Esophagus muscularis mucosa (tissue), 4 donors: Measurements from ENCODE around the gene DCPS. TPM values are rescaled to one million over a fixed set of nuclear protein-coding genes. Genes with fewer than 3 reads are reported as not detected.

ENCODE experiments used
- DNase-seq: peaks from one replicate; pipeline ENCODE4 v3.0.0-alpha.2; 2017; ENCODE audit errors: extremely low spot score
- H3K27ac ChIP-seq, 4 donors: fragments of 200-600 bp; sonication (generic); replicated peaks in 1 of 4; 1 replicate in 3 of 4; 2 replicates in 1 of 4; pipeline ENCODE4 v1.5.1; 2016 to 2019; ENCODE audit warnings: mild to moderate bottlenecking in 1 of 4
- H3K27me3 ChIP-seq, 4 donors: fragments of 200-600 bp; sonication (generic); one replicate each; pipeline versions ENCODE4 v1.5.1 to v1.6.0; 2016 to 2019
- H3K36me3 ChIP-seq, 4 donors: fragments of 200-600 bp; sonication (generic); one replicate each; pipeline ENCODE4 v1.5.1; 2016 to 2019
- H3K4me1 ChIP-seq, 4 donors: fragments of 200-600 bp; sonication (generic); one replicate each; pipeline ENCODE4 v1.5.1; 2016 to 2019
- H3K4me3 ChIP-seq, 4 donors: fragments of 200-600 bp; sonication (generic); 1 replicate in 2 of 4; 2 replicates in 2 of 4; pipeline ENCODE4 v1.5.1; 2016 to 2019; ENCODE audit warnings: mild to moderate bottlenecking in 4 of 4, moderate library complexity in 1 of 4
- H3K9me3 ChIP-seq, 4 donors: fragments of 200-600 bp; sonication (generic); 1 replicate in 3 of 4; 2 replicates in 1 of 4; pipeline ENCODE4 v1.5.1; 2016 to 2019
- EP300 ChIP-seq: sonication (generic); formaldehyde crosslinking; IDR thresholded peaks from one replicate; pipeline ENCODE4 v1.6.1; 2017; ENCODE audit warnings: antibody characterized with exemption
- POLR2A ChIP-seq: fragments of 450-650 bp; IDR thresholded peaks from one replicate; pipeline ENCODE4 v1.6.1; 2017; ENCODE audit warnings: antibody characterized with exemption, moderate library complexity, mild to moderate bottlenecking, low read depth
- POLR2AphosphoS5 ChIP-seq, 2 donors: sonication (generic); formaldehyde crosslinking; IDR thresholded peaks; one replicate each; pipeline ENCODE4 v1.6.1; 2017; ENCODE audit warnings: antibody characterized with exemption in 2 of 2
- WGBS: methylation state at CpG from one replicate; pipeline ENCODE4 v1.1.5; 2018; 5-methylcytosine and 5-hydroxymethylcytosine counted together
- intact Hi-C: fragments of 100-400 bp; cut with DNase I; formaldehyde crosslinking; loops from one replicate; pipeline ENCODE4 v1.15.1; 2023
- total RNA-seq, 4 donors: library from RNA; depleted of rRNA; stranded (reverse); fragments of >200 nt; gene quantifications; one replicate each; pipeline versions ENCODE4 v1.1.0 to v1.2.1, GENCODE V29; 2016
- TF ChIP-seq, protein P1 (sequence below), 3 experiments: fragments of 200-600 bp in 2 of 3; fragments of 450-650 bp in 1 of 3; sonication (generic) in 2 of 3; IDR thresholded peaks; one replicate each; pipeline ENCODE4 v1.5.1; 2017 to 2019; ENCODE audit warnings: antibody characterized with exemption in 3 of 3, mild to moderate bottlenecking in 2 of 3, moderate library complexity in 1 of 3

Gene DCPS
- total RNA-seq, 4 donors from 2014 or later = 8.0 to 18.4 (median 14.3) TPM

DNA sequence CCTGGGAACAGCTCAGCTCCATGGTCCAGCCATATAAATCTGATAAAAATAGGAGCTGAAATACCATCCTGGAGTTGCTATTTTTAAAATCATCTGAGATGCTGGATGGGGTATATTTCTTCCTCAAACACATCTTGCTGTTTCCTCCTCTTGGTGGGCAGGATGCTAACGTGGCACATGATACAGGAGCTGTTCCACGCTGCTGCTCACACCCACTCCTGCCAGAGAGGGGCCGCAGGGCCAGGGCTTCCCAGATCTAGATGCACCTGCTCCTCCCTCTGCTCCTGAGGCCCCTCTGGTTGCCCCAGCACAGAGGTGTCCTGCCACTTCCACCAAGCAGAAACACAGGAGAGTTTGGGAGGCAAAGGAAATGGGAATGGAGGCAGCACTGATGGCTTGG is 48.3 kb downstream of the DCPS start:
- Histone ChIP-seq H3K36me3 (peaks cover 0 to 5% (median 0%) of the 10 kb centered on the region in 4 donors), H3K27me3 (no peaks in the 10 kb centered on the region), H3K27ac (peak overlapping the region in 2 of 4 donors; percentile 22 to 44), H3K4me3 (no peak overlapping the region), H3K9me3 (no peaks in the 10 kb centered on the region), H3K4me1 (peaks cover 72 to 93% (median 92%) of the 10 kb centered on the region in 4 donors)
- intact Hi-C loops = no loop called here
- WGBS = 43% methylated on average over 2 of the region's 3 CpGs
- DNase-seq = no peak
- TF ChIP-seq POLR2AphosphoS5 (IDR thresholded peaks at IDR 0.05) = no peak
- no peak for TF ChIP-seq POLR2A
- TF ChIP-seq, protein P1, sequence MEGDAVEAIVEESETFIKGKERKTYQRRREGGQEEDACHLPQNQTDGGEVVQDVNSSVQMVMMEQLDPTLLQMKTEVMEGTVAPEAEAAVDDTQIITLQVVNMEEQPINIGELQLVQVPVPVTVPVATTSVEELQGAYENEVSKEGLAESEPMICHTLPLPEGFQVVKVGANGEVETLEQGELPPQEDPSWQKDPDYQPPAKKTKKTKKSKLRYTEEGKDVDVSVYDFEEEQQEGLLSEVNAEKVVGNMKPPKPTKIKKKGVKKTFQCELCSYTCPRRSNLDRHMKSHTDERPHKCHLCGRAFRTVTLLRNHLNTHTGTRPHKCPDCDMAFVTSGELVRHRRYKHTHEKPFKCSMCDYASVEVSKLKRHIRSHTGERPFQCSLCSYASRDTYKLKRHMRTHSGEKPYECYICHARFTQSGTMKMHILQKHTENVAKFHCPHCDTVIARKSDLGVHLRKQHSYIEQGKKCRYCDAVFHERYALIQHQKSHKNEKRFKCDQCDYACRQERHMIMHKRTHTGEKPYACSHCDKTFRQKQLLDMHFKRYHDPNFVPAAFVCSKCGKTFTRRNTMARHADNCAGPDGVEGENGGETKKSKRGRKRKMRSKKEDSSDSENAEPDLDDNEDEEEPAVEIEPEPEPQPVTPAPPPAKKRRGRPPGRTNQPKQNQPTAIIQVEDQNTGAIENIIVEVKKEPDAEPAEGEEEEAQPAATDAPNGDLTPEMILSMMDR (IDR thresholded peaks at IDR 0.05) = no peak
- TF ChIP-seq EP300 = no peak

DNA sequence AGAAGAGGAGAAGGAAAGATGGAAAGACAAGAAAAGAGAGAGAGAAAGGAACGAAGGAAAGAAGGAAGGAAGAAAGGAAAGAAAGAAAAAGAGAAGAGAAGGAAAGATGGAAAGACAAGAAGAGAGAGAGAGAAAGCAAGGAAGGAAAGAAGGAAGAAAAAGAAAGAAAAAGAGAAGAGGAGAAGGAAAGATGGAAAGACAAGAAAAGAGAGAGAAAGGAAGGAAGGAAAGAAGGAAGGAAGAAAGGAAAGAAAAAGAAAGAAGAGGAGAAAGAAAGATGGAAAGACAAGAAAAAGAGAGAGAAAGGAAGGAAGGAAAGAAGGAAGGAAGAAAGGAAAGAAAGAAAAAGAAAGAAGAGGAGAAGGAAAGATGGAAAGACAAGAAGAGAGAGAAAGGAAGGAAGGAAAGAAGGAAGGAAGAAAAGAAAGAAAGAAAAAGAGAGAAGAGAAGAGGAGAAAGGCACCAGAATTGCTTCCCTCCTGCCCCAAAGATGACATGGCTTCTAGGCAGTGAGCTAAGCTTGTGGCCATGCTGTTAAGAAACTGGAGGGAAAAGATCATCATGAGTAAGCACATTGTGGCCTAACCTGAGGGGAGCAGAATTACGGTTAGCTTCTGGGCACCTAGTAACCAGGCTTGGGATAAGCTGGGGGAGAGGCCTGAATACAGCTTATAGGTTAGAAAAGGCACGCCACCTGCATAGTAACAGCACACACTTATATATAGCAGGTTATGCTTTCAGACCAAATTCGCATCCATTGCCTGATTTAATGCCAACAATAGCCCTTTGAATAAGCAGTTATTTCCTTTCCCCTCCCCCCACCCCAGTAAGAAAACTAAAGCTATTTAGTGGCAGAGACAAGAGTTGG is 49.3 kb downstream of the DCPS start:
- no peak for TF ChIP-seq EP300
- TF ChIP-seq, protein P1 (IDR thresholded peaks at IDR 0.05) = no peak
- TF ChIP-seq POLR2AphosphoS5 (IDR thresholded peaks at IDR 0.05) = no peak
- TF ChIP-seq POLR2A = no peak
- Histone ChIP-seq H3K4me3 (no peak overlapping the region), H3K36me3 (no peaks in the 10 kb centered on the region), H3K27ac (peak overlapping the region in 3 of 4 donors; percentile 3 to 16 (median 15)), H3K9me3 (no peaks in the 10 kb centered on the region), H3K27me3 (no peaks in the 10 kb centered on the region), H3K4me1 (peaks cover 73 to 93% (median 92%) of the 10 kb centered on the region in 4 donors)
- WGBS = 74% methylated on average over 4 of the region's 4 CpGs
- DNase-seq = no peak
- intact Hi-C loops = no loop called here

DNA sequence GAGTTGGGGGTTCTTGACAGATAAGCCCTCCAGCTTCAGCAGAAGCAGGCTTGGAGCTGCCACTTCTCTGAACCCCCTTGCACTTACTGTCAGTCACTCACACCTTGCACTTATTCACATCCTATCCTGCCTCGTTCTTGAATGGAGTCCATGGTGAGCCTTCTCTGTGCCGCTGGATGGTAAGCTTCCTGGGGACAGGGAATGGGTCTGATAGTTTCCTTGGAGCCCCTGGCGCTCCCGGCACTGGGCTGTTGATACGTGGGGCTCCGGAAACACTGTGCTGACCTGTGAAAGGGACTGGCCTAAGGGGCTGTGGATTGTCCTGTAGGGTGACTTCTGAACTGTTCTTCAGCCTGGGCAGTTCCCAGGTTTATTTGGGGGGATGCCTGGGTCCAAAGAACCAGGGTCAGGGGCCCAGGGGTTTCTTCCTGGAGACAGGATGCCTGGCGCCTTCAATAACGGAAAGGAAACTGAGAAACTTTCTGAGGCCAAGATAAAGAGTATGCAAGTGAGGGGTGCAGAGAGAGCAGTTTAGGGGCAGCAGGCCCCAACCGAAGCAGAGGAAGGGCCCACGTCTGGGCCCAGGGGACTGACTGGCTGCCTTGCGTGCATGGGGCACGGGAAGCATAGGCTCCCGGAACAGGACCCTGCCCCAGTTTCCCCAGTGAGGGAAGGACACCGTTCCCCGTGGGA is 50.9 kb downstream of the DCPS start:
- no peaks in the 10 kb centered on the region for H3K36me3 ChIP-seq
- 32% methylated on average over 14 of the region's 15 CpGs for WGBS
- H3K27ac ChIP-seq = peak overlapping the region; percentile 85 to 89 (median 86)
- no peak for DNase-seq
- peak overlapping the region; percentile 62 to 88 (median 78) for H3K4me3 ChIP-seq
- no peaks in the 10 kb centered on the region for H3K27me3 ChIP-seq
- H3K4me1 ChIP-seq = peaks cover 70 to 93% (median 92%) of the 10 kb centered on the region in 4 donors
- TF ChIP-seq POLR2A (no peak), EP300 (no peak), POLR2AphosphoS5 (IDR thresholded peaks at IDR 0.05) (no peak)
- TF ChIP-seq, protein P1 (IDR thresholded peaks at IDR 0.05) = no peak
- H3K9me3 ChIP-seq = no peaks in the 10 kb centered on the region
- intact Hi-C loops = loop anchor here (5.0 kb wide), 2 partner anchors 42 to 63 kb away; no protein-coding TSS in a partner anchor

- Histone ChIP-seq H3K36me3 (no peaks in the 10 kb centered on the region), H3K27ac (peak within 1 kb of the TSS; percentile 85 to 89 (median 86)), H3K9me3 (no peaks in the 10 kb centered on the region), H3K4me3 (peak within 1 kb of the TSS; percentile 62 to 88 (median 78)), H3K27me3 (no peaks in the 10 kb centered on the region), H3K4me1 (peaks cover 71 to 94% (median 92%) of the 10 kb centered on the region in 4 donors)
- intact Hi-C loops = loop anchor here (5.0 kb wide), 2 partner anchors 43 to 62 kb away; no protein-coding TSS in a partner anchor
- DNase-seq = no peak
- WGBS = 1% methylated on average over 12 of the region's 71 CpGs
- TF ChIP-seq POLR2AphosphoS5 (IDR thresholded peaks at IDR 0.05) (peak in 1 of 2 donors; percentile 56), POLR2A (no peak)
These were observed 51.6 kb downstream of the DCPS start, which contains the start of gene ST3GAL4 for GRCh38 chr11:126355324-126355925. ST3GAL4 (plus strand) TSS chr11:126355686; CDS start chr11:126406156, 50,470 bp downstream.
